BJ (cell line): ENCODE data around the gene PJA1. TPM values are rescaled to one million over a fixed set of nuclear protein-coding genes. Genes with fewer than 3 reads are reported as not detected.

Experiments used
- CTCF ChIA-PET: fragments of 350-600 bp; formaldehyde crosslinking; extraction: SDS; loops from one replicate; lab custom pipeline; 2021; ENCODE audit warnings: antibody characterized with exemption, inconsistent platforms; lab: Yijun Ruan, JAX
- POLR2A ChIA-PET: fragments of 300-600 bp; sonication (Branson Sonifier 250); formaldehyde crosslinking; extraction: SDS; loops from one replicate; lab custom pipeline; 2021; ENCODE audit warnings: antibody characterized with exemption; lab: Charles Lee
- DNase-seq: peaks from one replicate; pipeline ENCODE4 v3.0.0-alpha.2; 2011; ENCODE audit warnings: low read depth
- H3K27me3 ChIP-seq: 2 replicates; pipeline ENCODE4 v1.6.0; 2011; ENCODE audit warnings: low read length; ENCODE audit not compliant: control insufficient read depth, insufficient read depth
- H3K36me3 ChIP-seq: 2 replicates; pipeline ENCODE4 v1.5.1; 2011; ENCODE audit warnings: low read length; ENCODE audit not compliant: control insufficient read depth, insufficient read depth
- H3K4me3 ChIP-seq: 2 replicates; pipeline ENCODE4 v1.5.1; 2011; ENCODE audit warnings: low read depth, mild to moderate bottlenecking, control low read depth, low read length
- CTCF ChIP-seq: IDR thresholded peaks from 2 replicates; pipeline ENCODE4 v1.5.1; 2011; ENCODE audit warnings: low read depth, mild to moderate bottlenecking, control low read depth, inconsistent platforms, low read length, moderate library complexity; ENCODE audit not compliant: insufficient read depth
- polyA plus RNA-seq: library from polyadenylated mRNA; depleted of rRNA; stranded (reverse); fragments of >200 nt; gene quantifications from 2 replicates; pipeline ENCODE4 v1.2.3, GENCODE V29; 2011

The PJA1 gene
- polyA plus RNA-seq, 1 experiment = 20.2 TPM

GRCh38 chrX:69203638-69204037 is 38.4 kb upstream of the PJA1 start:
- Histone ChIP-seq H3K4me3 (no peak overlapping the region), H3K27me3 (no peaks in the 10 kb centered on the region), H3K36me3 (no peaks in the 10 kb centered on the region)
- ChIA-PET POLR2A (no interaction called here), CTCF (no interaction called here)
- no peak for TF ChIP-seq CTCF
- no peak for DNase-seq

GRCh38 chrX:69197690-69198089 is 32.4 kb upstream of the PJA1 start:
- H3K36me3 ChIP-seq = no peaks in the 10 kb centered on the region
- DNase-seq = no peak
- no peak for TF ChIP-seq CTCF
- CTCF ChIA-PET = interaction anchor here (0.6 kb wide), 1 partner anchor 24 kb away, joined by 3 read pairs; no protein-coding TSS in a partner anchor
- POLR2A ChIA-PET = no interaction called here
- no peak overlapping the region for H3K4me3 ChIP-seq
- H3K27me3 ChIP-seq = no peaks in the 10 kb centered on the region

GRCh38 chrX:69196666-69197065 is 31.4 kb upstream of the PJA1 start:
- POLR2A ChIA-PET = no interaction called here
- Histone ChIP-seq H3K4me3 (no peak overlapping the region), H3K36me3 (no peaks in the 10 kb centered on the region), H3K27me3 (no peaks in the 10 kb centered on the region)
- no peak for TF ChIP-seq CTCF
- CTCF ChIA-PET = no interaction called here
- DNase-seq = no peak

- CTCF ChIA-PET = no interaction called here
- POLR2A ChIA-PET = no interaction called here
- no peak for DNase-seq
- no peak for TF ChIP-seq CTCF
- Histone ChIP-seq H3K4me3 (no peak overlapping the region), H3K27me3 (no peaks in the 10 kb centered on the region), H3K36me3 (no peaks in the 10 kb centered on the region)
These were observed 30.6 kb upstream of the PJA1 start for GRCh38 chrX:69195810-69196209.

GRCh38 chrX:69195192-69195591 is 29.9 kb upstream of the PJA1 start:
- ChIA-PET CTCF (no interaction called here), POLR2A (no interaction called here)
- H3K27me3 ChIP-seq = no peaks in the 10 kb centered on the region
- H3K36me3 ChIP-seq = no peaks in the 10 kb centered on the region
- TF ChIP-seq CTCF = no peak
- H3K4me3 ChIP-seq = no peak overlapping the region
- no peak for DNase-seq
